Stimulated activated CD8-positive, alpha-beta memory T cell treated with anti-CD3 and anti-CD28 coated beads, Interleukin-15, amount 100 ng/mL, for 1 hour (primary cell): ENCODE data around the gene PPP2R2C.

Source experiments
- DNase-seq: peaks from one replicate; pipeline ENCODE4 v3.0.0-alpha.2; 2020; ENCODE audit warnings: low read depth

The PPP2R2C gene

GRCh38 chr4:6472387-6473263 lies at the start of gene PPP2R2C:
TSS of gene PPP2R2C (minus strand) at chr4:6472614. CDS start at chr4:6472229, 385 bp downstream.
- DNase-seq: no peak

DNA sequence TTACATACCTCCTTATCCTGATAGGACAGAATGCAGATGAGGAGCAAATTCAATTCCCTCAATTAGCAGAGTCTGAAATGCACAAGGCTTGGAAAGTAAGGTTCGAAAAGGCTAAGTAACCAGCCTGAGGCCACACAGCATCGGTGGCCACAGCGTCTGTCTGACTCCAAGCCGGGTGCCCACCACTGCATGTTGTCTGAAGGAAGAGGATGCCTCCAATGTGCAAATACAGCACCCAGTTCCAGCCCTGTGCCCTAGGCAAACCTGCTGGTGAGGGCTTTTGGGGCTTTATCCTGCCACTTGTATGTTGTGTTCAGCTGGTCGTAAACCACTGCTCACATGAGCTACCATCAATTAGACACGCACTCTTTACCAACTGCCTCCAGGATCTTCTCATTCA lies 48.6 kb upstream of the PPP2R2C start:
- DNase-seq: no peak

- DNase-seq: no peak
Measured at GRCh38 chr4:6520051-6520636, 47.7 kb upstream of the PPP2R2C start.

DNA sequence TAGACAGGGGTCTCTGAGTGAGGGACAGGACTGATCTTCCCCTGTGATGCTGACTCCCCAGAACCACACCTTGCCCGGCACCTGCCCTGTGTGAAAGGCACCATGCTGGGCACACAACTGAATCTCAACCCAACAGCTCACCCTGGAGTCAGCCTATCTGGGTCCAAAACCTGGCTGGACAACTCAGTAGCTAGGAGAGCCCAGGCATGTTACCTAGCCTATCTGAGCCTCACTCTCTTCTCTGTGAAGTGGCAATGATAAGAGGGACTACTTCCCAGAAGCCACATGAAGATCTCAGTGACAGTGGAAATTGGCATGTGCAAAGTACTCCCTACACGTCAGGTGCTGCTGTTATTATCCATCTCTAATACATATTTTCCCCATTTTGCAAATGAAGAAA lies 44.8 kb upstream of the PPP2R2C start:
- DNase-seq: no peak

GRCh38 chr4:6516762-6517161 lies 44.3 kb upstream of the PPP2R2C start:
- DNase-seq: no peak

DNA sequence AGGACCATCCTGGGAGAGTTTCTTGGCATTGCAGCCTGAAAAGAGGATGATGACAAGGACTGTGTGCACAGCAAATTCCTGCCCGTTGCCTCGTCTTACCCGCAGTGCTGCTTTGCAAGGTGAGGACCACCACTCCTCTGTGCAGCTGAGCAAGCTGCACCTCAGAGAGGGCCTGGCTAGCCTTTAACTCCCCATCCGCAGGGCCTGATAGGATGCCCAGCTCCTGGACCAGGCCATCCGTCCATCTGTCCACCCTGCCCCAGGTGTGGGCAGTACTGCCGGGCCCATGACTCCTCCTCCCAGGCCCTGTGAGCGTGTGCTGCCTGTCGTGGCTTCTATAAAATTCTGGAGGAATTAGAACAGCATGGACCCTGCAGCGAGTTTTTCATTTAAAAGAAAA lies 43.9 kb upstream of the PPP2R2C start:
- DNase-seq: no peak

GRCh38 chr4:6513678-6514077 lies 41.3 kb upstream of the PPP2R2C start:
- no peak for DNase-seq

DNA sequence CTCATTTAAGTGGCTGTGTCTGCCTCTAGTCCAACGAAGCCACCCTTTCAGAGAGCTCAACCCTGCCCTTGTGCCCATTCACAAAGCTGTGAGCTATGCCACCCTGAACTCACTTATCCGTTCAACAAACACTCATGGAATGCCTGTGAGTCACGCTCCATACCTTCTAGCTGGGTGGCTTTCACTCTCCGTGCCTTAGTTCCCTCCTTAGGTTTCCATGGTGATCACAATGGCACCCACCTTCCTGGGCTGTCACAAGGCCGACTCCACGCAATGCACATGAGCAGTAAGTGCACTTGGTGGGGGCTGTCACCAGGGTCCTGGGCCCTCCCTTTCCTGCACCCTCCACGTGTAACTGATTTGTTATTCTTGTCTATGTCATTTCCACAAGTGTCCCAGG lies 37.2 kb upstream of the PPP2R2C start:
- DNase-seq: no peak

DNA sequence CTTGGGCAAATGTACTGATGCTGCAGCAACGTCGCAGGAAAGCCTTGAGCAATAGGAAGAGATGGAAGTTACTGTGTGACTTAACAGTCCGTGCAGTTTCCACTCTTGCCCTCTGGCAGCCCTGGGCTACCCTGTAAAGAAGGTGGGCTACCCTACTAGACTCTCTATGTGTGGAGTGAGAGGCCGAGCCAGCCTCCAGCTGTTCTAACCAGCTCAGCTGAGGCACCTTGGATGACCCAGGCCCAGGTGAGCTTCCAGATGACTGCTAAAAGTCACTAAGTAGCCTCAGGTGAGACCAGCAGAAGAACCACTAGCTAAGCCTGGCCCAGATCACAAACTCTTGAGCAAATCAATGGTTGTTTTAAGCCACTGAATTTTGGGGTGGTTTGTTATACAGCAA lies 34.9 kb upstream of the PPP2R2C start:
- DNase-seq: no peak

GRCh38 chr4:6506616-6507140 lies 34.3 kb upstream of the PPP2R2C start:
- no peak for DNase-seq

GRCh38 chr4:6504900-6505496 lies 32.6 kb upstream of the PPP2R2C start:
- no peak for DNase-seq

GRCh38 chr4:6502747-6503465 lies 30.5 kb upstream of the PPP2R2C start:
- DNase-seq: no peak

DNA sequence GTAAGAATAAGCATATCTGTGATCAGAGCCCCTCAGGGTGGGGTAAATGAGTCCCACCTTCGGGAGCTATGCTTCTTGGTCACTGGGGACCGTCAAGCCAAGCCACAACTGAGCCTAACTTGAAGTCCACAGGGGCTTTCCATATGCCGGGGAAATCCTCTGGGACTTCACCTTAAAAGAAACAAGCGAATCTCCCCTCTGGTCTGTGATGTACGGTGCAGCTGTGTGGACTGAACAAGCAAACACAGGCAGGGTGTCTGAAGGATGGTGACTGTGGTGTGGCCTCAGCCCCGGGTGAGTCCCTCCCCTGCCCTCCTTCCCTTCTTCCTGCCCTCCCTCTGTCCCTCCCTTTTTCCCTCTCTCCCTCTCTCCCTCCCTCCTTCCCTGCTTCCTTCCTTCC lies 29.7 kb upstream of the PPP2R2C start:
- no peak for DNase-seq

GRCh38 chr4:6501171-6501570 lies 28.8 kb upstream of the PPP2R2C start:
- DNase-seq: no peak

DNA sequence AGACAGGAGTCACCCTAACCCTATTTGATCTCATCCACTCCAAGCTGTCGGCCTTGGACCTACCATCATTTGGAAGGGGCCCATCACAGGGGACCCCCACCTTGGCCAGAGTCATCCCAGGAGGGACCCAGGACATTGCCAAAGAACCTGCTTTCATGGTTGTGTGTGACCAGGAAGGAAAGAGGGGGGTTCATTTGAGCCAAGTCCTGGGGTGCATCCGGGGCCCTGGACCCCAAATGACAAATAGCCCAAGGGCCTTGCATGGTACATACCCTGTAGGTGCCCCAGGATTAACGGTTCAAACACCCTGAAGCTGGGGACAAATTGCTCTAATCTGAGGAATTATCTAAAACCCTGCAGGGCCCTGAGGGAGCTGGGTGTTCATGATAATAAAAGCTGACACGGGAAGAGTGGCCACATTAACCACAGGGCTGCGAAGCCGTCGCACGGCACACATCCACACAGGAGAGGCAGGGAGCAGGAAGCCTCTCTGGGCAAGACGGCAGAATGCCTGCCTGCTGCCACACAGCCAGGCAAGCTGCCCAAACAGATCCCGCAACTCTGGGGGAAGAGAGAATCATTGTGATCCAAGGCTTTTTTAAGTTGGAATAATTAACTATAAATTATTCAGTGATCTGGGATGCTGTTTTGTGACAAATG lies 28.2 kb upstream of the PPP2R2C start:
- DNase-seq: no peak

- DNase-seq: no peak
Measured at GRCh38 chr4:6499238-6499600, 26.8 kb upstream of the PPP2R2C start.

GRCh38 chr4:6498511-6499237 lies 26.3 kb upstream of the PPP2R2C start:
- DNase-seq: no peak

DNA sequence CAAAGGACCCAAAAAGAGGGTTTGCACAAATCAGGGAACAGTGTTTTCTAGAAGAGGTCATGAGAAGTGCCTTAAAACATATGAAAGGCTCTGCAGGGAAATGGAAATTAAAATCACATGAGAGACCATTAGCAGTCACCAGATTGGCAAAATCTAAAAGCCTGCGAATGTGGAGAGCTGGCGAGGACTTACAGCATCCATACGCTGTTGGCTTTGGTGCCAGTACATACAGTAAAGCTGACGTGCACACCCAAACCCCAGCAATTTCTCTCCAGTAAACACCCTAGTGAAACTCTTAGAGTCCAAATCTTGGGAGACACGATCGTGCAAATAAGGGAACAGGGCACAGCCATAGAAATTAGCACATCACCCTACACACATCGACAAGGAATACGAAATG lies 25.4 kb upstream of the PPP2R2C start:
- DNase-seq: no peak

DNA sequence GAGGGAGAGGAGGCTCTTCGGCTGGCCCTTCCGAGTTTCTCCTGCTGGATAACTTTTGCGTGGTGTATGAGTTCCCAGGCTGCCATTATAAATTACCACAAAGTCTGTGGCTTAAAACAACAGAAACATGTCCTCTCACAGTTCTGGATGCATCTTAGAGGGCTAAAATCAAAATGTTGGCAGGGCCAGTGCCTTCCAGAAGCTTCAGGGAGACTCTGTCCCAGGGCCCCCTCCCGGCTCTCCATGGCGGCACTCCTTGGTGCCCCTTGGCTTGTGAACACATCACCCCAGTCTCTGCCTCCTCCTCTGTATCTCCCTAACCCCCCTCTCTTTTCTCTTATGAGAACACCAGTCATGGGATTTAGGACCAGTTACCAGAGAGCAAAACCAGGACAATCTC lies 23.3 kb upstream of the PPP2R2C start:
- DNase-seq: no peak

GRCh38 chr4:6495296-6495590 lies 22.8 kb upstream of the PPP2R2C start:
- no peak for DNase-seq
